H9 (cell line): ENCODE results near the gene ROBO4. TPM values are rescaled to one million over a fixed set of nuclear protein-coding genes. Genes with fewer than 3 reads are reported as not detected.

Source experiments
- DNase-seq: peaks from one replicate; pipeline ENCODE4 v3.0.0-alpha.2; 2017
- H2AFZ ChIP-seq: one replicate; pipeline ENCODE4 v1.6.1; 2013; ENCODE audit warnings: mild to moderate bottlenecking, low read length, control low read depth, moderate library complexity
- H2AK5ac ChIP-seq: 2 replicates; pipeline ENCODE4 v1.6.1; 2013; ENCODE audit warnings: low read length, control low read depth, mixed read lengths; ENCODE audit not compliant: insufficient read length
- H2BK120ac ChIP-seq: one replicate; pipeline ENCODE4 v1.6.1; 2013; ENCODE audit warnings: low read depth, mild to moderate bottlenecking, low read length, control low read depth, inconsistent platforms; ENCODE audit not compliant: poor library complexity, severe bottlenecking
- H2BK12ac ChIP-seq: 2 replicates; pipeline ENCODE4 v1.6.1; 2013; ENCODE audit warnings: low read length, control low read depth, mixed read lengths, low read depth; ENCODE audit not compliant: insufficient read length
- H2BK15ac ChIP-seq: 2 replicates; pipeline ENCODE4 v1.6.1; 2013; ENCODE audit warnings: low read depth, low read length, control low read depth
- H2BK20ac ChIP-seq: one replicate; pipeline ENCODE4 v1.6.1; 2013; ENCODE audit warnings: low read depth, mild to moderate bottlenecking, low read length, control low read depth, inconsistent platforms; ENCODE audit not compliant: poor library complexity, severe bottlenecking
- H2BK5ac ChIP-seq: 2 replicates; pipeline ENCODE4 v1.6.1; 2013; ENCODE audit warnings: low read length, control low read depth, mixed read lengths; ENCODE audit not compliant: insufficient read length
- H3K14ac ChIP-seq: 2 replicates; pipeline ENCODE4 v1.6.1; 2013; ENCODE audit warnings: low read length, control low read depth; ENCODE audit not compliant: insufficient read depth
- H3K18ac ChIP-seq: 2 replicates; pipeline ENCODE4 v1.6.1; 2013; ENCODE audit warnings: low read depth, mild to moderate bottlenecking, mixed read lengths, low read length, control low read depth; ENCODE audit not compliant: insufficient read length
- H3K23ac ChIP-seq: 2 replicates; pipeline ENCODE4 v1.6.1; 2013; ENCODE audit warnings: low read length, control low read depth, mixed read lengths, low read depth; ENCODE audit not compliant: insufficient read length
- H3K23me2 ChIP-seq: 2 replicates; pipeline ENCODE4 v1.6.1; 2013; ENCODE audit warnings: low read depth, mild to moderate bottlenecking, mixed read lengths, low read length, control low read depth; ENCODE audit not compliant: insufficient read length, poor library complexity, severe bottlenecking
- H3K27ac ChIP-seq: 2 replicates; pipeline ENCODE4 v1.5.1; 2013; ENCODE audit warnings: low read length, control low read depth, mixed read lengths, low read depth; ENCODE audit not compliant: insufficient read length
- H3K27me3 ChIP-seq: 2 replicates; pipeline ENCODE4 v1.6.1; 2013; ENCODE audit warnings: low read length, control low read depth, inconsistent platforms; ENCODE audit not compliant: insufficient read depth
- H3K4ac ChIP-seq: 2 replicates; pipeline ENCODE4 v1.6.1; 2013; ENCODE audit warnings: low read depth, mild to moderate bottlenecking, control low read depth, inconsistent platforms, low read length, moderate library complexity
- H3K4me1 ChIP-seq: 2 replicates; pipeline ENCODE4 v1.6.1; 2013; ENCODE audit warnings: low read length, control low read depth, inconsistent platforms; ENCODE audit not compliant: insufficient read depth
- H3K4me2 ChIP-seq: 2 replicates; pipeline ENCODE4 v1.6.1; 2013; ENCODE audit warnings: low read length, control low read depth, mixed read lengths; ENCODE audit not compliant: insufficient read length, insufficient read depth
- H3K56ac ChIP-seq: 2 replicates; pipeline ENCODE4 v1.6.1; 2013; ENCODE audit warnings: low read depth, mild to moderate bottlenecking, mixed read lengths, low read length, control low read depth; ENCODE audit not compliant: insufficient read length
- H3K79me1 ChIP-seq: 2 replicates; pipeline ENCODE4 v1.6.1; 2013; ENCODE audit warnings: low read depth, mild to moderate bottlenecking, moderate library complexity, low read length, control low read depth, inconsistent platforms; ENCODE audit not compliant: insufficient read depth, poor library complexity, severe bottlenecking
- H3K79me2 ChIP-seq: 2 replicates; pipeline ENCODE4 v1.6.1; 2013; ENCODE audit warnings: low read length, control low read depth, inconsistent platforms; ENCODE audit not compliant: insufficient read depth
- H3K9ac ChIP-seq: 2 replicates; pipeline ENCODE4 v1.6.1; 2013; ENCODE audit warnings: low read length, control low read depth, mixed read lengths; ENCODE audit not compliant: insufficient read length; ENCODE audit errors: extremely low read depth
- H3K9me3 ChIP-seq: one replicate; pipeline ENCODE4 v1.6.1; 2013; ENCODE audit warnings: low read depth, low read length, inconsistent platforms; ENCODE audit not compliant: control insufficient read depth
- H3T11ph ChIP-seq: one replicate; pipeline ENCODE4 v1.6.1; 2013; ENCODE audit warnings: mild to moderate bottlenecking, low read length, control low read depth, inconsistent platforms
- H4K20me1 ChIP-seq: one replicate; pipeline ENCODE4 v1.6.1; 2013; ENCODE audit not compliant: control insufficient read depth, insufficient read length, insufficient read depth
- H4K5ac ChIP-seq: 2 replicates; pipeline ENCODE4 v1.6.1; 2013; ENCODE audit warnings: low read depth, mild to moderate bottlenecking, mixed read lengths, low read length, control low read depth; ENCODE audit not compliant: insufficient read length
- H4K8ac ChIP-seq: replicated peaks from 2 replicates; pipeline ENCODE4 v1.6.1; 2013; ENCODE audit warnings: low read length, control low read depth, mixed read lengths, low read depth; ENCODE audit not compliant: insufficient read length
- H4K91ac ChIP-seq: 2 replicates; pipeline ENCODE4 v1.6.1; 2013; ENCODE audit warnings: low read depth, mild to moderate bottlenecking, moderate library complexity, mixed read lengths, low read length, control low read depth; ENCODE audit not compliant: insufficient read length
- H3K27ac Mint-ChIP-seq, 3 experiments: 2 replicates in 2 of 3; 3 replicates in 1 of 3; pipeline ENCODE4 v1.8.0; 2020 to 2021; ENCODE audit warnings: mixed read lengths in 3 of 3, mild to moderate bottlenecking in 1 of 3, moderate library complexity in 1 of 3
- H3K27me3 Mint-ChIP-seq: 2 replicates; pipeline ENCODE4 v1.8.0; 2021; ENCODE audit warnings: low read depth, mild to moderate bottlenecking, moderate library complexity, mixed read lengths
- H3K36me3 Mint-ChIP-seq, 3 experiments: 2 replicates in 2 of 3; 3 replicates in 1 of 3; pipeline ENCODE4 v1.8.0; 2020 to 2021; ENCODE audit warnings: low read depth in 3 of 3, mixed read lengths in 3 of 3; ENCODE audit not compliant: insufficient read depth in 1 of 3
- H3K4me1 Mint-ChIP-seq, 2 experiments: 2 replicates each; pipeline ENCODE4 v1.8.0; 2020; ENCODE audit warnings: mixed read lengths in 2 of 2
- H3K4me3 Mint-ChIP-seq, 2 experiments: 2 replicates in 1 of 2; 3 replicates in 1 of 2; pipeline ENCODE4 v1.8.0; 2020 to 2021; ENCODE audit warnings: mild to moderate bottlenecking in 2 of 2, mixed read lengths in 2 of 2, moderate library complexity in 1 of 2
- H3K9me3 Mint-ChIP-seq, 2 experiments: 2 replicates in 1 of 2; 3 replicates in 1 of 2; pipeline ENCODE4 v1.8.0; 2020; ENCODE audit warnings: mild to moderate bottlenecking in 2 of 2, mixed read lengths in 2 of 2, moderate library complexity in 1 of 2
- CTCF ChIP-seq: fragments of 200-600 bp; sonication (generic); conservative IDR thresholded peaks from 3 replicates; pipeline ENCODE4 v1.8.0; 2021; ENCODE audit warnings: antibody characterized with exemption, mild to moderate bottlenecking
- WGBS: extraction: QIAGEN DNeasy Blood & Tissue Kit; methylation state at CpG from one replicate; pipeline ENCODE4 v1.1.7; 2013; ENCODE audit warnings: missing lambda C conversion rate, low lambda C conversion rate, mixed read lengths; ENCODE audit not compliant: insufficient read length; ENCODE audit errors: extremely low coverage; 5-methylcytosine and 5-hydroxymethylcytosine counted together
- total RNA-seq: library from RNA; stranded (reverse); gene quantifications from 2 replicates; pipeline ENCODE4 v1.2.1, GENCODE V29; 2021

ROBO4 gene
- total RNA-seq, 1 experiment from 2014 or later, result not detected

GRCh38 chr11:124899383-124900145 is 1.9 kb upstream of the ROBO4 start:
- Mint-ChIP-seq H3K4me1 (peaks cover 16 to 17% of the 10 kb centered on the region in 2 experiments), H3K36me3 (no peaks in the 10 kb centered on the region), H3K9me3 (no peaks in the 10 kb centered on the region), H3K27ac (no peak overlapping the region; a peak in 1 of 7 replicates), H3K4me3 (no peak overlapping the region), H3K27me3 (peaks cover 13% of the 10 kb centered on the region)
- Histone ChIP-seq H3K18ac (no peak overlapping the region), H2BK5ac (no peak overlapping the region), H4K5ac (no peak overlapping the region), H3K14ac (no peak overlapping the region), H3K23me2 (no peaks in the 10 kb centered on the region), H2BK20ac (no peak overlapping the region), H3K27ac (no peak overlapping the region), H3K4me2 (no peak overlapping the region), H4K8ac (no peak overlapping the region), H3K9ac (no peak overlapping the region), H3K79me2 (no peaks in the 10 kb centered on the region), H3K79me1 (no peaks in the 10 kb centered on the region), H3T11ph (no peak overlapping the region), H2BK120ac (no peak overlapping the region), H2BK15ac (no peak overlapping the region), H3K9me3 (no peaks in the 10 kb centered on the region), H2AFZ (no peak overlapping the region), H4K20me1 (no peaks in the 10 kb centered on the region), H3K56ac (no peak overlapping the region), H3K4ac (no peak overlapping the region), H4K91ac (no peak overlapping the region), H3K27me3 (no peaks in the 10 kb centered on the region; the same call in 1 of the 2 replicates), H3K4me1 (peaks cover 4% of the 10 kb centered on the region; the same call in 1 of the 2 replicates), H2BK12ac (no peak overlapping the region), H2AK5ac (no peak overlapping the region), H3K23ac (no peak overlapping the region)
- no CpG with 5 or more reads among the region's 6 CpGs for WGBS
- peak; percentile 47 for TF ChIP-seq CTCF
- peak; percentile 48 for DNase-seq
